Inferior parietal cortex (tissue), 1 donor: ENCODE results near the gene GBA2.

Experiments used
- DNase-seq: peaks from one replicate; pipeline ENCODE4 v3.0.0-alpha.2; 2016; ENCODE audit errors: extremely low spot score

Gene GBA2

DNA sequence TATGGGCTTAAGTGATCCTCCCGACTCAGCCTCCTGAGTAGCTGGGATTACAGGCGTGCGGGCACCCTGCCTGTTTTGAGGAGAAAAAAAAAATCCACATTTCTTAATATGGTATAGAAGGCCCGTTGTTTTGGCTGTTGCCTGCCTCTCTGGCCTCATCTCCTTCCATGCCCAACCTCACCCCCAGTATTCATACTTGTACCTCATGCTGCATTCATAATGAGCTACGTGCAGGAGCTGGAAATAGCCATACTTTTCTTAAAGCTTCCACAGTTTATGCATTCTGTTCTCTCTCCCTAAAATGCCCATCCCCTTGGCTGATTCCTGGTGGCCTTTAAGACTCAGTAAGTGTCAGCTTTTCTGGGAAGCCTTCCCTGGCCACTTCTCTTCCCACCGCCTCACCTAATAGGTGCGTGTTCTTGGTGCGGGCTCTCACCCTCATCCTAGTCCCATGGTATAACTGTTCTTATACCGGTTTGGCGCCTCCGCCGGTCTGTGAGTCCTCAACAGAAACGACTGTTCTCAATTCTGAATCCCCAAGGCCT lies 57.2 kb downstream of the GBA2 start:
- no peak for DNase-seq

- DNase-seq = no peak
Observed at GRCh38 chr9:35691334-35691650, 57.7 kb downstream of the GBA2 start.

DNA sequence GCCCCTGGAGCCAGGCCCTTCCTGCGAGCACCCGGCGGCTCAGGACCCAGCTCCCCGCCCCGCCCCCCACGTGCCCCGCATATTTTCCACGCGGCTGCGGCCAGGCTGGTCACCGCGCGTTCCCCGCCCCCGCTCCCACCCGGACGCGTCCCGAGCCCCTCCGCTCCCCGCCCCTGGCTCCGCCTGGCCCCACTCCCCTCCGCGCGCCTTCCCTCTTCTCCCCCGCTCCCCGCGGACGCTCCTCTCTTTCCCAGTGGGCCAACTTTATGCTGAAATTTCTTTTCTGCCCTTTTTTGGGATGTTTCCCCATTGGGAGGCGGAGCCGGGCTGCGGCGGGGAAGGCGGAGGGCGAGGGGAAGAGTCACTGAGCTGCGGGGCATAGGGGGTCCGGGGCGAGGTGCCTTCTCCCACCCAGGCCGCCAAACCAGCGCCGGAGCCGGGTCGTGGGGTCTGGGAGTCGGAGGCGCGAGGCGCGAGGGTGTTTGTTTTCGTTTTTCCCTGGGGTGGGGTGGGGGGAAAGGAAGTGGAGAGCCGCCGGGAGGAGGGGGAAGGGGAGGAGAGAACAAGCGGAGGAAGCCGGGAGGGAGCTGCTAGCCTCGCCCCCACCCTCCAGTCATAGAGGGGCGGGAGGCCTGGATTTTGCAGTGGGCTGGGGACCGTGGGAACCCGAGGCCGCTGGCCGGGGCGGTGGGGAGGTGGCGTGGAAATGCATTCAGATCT lies 58.3 kb downstream of the GBA2 start:
- no peak for DNase-seq

- DNase-seq = no peak
Observed at GRCh38 chr9:35690294-35690613, 58.8 kb downstream of the GBA2 start.

DNA sequence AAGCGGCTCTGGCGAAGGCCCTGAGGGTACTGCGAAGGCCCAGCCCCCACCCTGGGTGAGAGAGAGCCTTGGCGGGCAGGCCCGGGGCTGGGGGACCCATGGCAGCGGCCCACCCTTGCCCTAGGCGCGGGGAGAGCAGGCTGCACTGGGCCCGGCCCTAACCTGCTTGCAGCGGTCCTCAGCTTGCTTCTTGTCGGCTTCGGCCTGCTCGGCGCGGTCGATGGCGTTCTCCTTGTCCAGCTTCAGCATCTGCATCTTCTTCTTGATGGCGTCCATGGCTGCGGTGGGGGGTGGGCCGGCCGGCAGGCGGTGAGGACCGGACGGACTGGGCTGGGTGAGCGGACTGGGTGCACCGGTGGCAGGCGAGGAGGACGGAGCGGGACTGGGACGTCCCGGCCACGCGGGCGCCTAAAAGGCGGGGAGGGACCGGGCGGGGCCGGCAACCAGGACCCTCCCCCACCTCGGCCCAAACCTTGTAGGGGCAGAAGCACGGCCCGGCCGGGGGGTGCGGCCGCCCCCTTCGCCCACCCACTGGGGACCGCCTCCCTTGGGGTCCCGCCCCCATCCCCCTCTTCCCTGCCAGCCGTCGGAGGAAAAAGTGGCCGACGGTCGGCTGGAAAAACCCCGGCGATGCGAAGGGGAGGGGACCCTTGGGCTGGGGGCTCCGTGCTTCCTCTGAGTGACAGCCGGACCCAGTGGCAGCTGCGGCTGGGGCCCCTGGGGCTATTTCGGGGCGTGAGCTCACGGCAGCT lies 59.3 kb downstream of the GBA2 start, which contains the start of gene TPM2:
TSS of gene TPM2 (minus strand) at position 384 of the 752 bp plus-strand sequence. CDS start at position 276, 108 bp downstream.
- no peak for DNase-seq

- peak; percentile 29 for DNase-seq
Observed at GRCh38 chr9:35688558-35689541, 60.2 kb downstream of the GBA2 start.

- DNase-seq = no peak
Observed at GRCh38 chr9:35687972-35688557, 61.0 kb downstream of the GBA2 start.

DNA sequence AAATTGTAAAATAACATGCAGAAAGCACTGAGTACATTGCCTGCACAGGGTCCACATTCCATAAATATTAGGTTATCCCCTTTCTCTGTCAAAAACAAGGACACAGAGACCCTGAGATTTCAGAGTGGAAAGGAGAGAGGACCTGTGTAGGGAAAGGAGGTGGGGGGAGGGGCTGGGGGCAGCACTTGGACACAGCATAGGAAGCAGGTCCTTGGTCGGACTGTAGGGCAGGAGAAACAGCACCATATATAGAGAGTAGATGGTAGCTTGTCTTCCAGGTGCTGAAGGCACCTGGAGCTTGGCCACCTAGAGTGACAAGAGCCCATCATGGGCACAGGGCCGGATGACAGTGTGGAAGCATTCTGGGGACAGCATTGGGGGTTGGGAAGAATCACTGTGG lies 61.7 kb downstream of the GBA2 start:
- no peak for DNase-seq
